Endothelial cell of umbilical vein (primary cell): ENCODE measurements around the gene CCT8. TPM values are rescaled to one million over a fixed set of nuclear protein-coding genes. Genes with fewer than 3 reads are reported as not detected.

ENCODE experiments used
- BruUV-seq: library from RNA; stranded (reverse); fragments of 400-500 nt; replicated peaks from 2 replicates; lab custom pipeline; 2021; lab: Mats Ljungman, UMichigan
- CTCF ChIA-PET: fragments of 300-600, 350-600 bp; sonication (Branson Sonifier 250); formaldehyde crosslinking; loops from one replicate; lab custom pipeline; 2021; ENCODE audit warnings: antibody characterized with exemption, inconsistent platforms; lab: Charles Lee
- POLR2A ChIA-PET: fragments of 300-600, 350-600 bp; sonication (Branson Sonifier 250); formaldehyde crosslinking; loops from one replicate; lab custom pipeline; 2021; ENCODE audit warnings: antibody characterized with exemption, inconsistent platforms; lab: Charles Lee
- DNase-seq: peaks from one replicate; pipeline ENCODE4 v3.0.0-alpha.2; 2011; ENCODE audit warnings: low read depth, low spot score
- FAIRE-seq: peaks from 2 replicates; lab custom pipeline; 2011; peaks lifted over from hg19 to GRCh38; lab: Jason Lieb, UNC
- H2AFZ ChIP-seq: 2 replicates; pipeline ENCODE4 v1.6.0; 2012; ENCODE audit warnings: low read depth, low read length, control low read depth, inconsistent platforms
- H3K27ac ChIP-seq: 2 replicates; pipeline ENCODE4 v1.5.1; 2011; ENCODE audit warnings: low read depth, mild to moderate bottlenecking, control low read depth, low read length, moderate library complexity; ENCODE audit not compliant: insufficient read depth
- H3K27me3 ChIP-seq, 2 experiments: 2 replicates each; pipeline versions ENCODE4 v1.6.0 to v1.6.1; 2011; ENCODE audit warnings: low read length in 2 of 2, mixed read lengths in 1 of 2; ENCODE audit not compliant: control insufficient read depth in 2 of 2, insufficient read depth in 2 of 2
- H3K36me3 ChIP-seq, 2 experiments: 2 replicates in 1 of 2; 3 replicates in 1 of 2; pipeline ENCODE4 v1.5.1; 2011; ENCODE audit warnings: low read length in 2 of 2, mild to moderate bottlenecking in 1 of 2, moderate library complexity in 1 of 2; ENCODE audit not compliant: control insufficient read depth in 2 of 2, insufficient read depth in 2 of 2; ENCODE audit errors: extremely low read depth in 1 of 2
- H3K4me1 ChIP-seq: 3 replicates; pipeline ENCODE4 v1.5.1; 2011; ENCODE audit warnings: mild to moderate bottlenecking, low read length; ENCODE audit not compliant: control insufficient read depth, insufficient read depth; ENCODE audit errors: extremely low read depth
- H3K4me2 ChIP-seq: 2 replicates; pipeline ENCODE4 v1.6.1; 2011; ENCODE audit warnings: low read length, control low read depth, mixed read lengths; ENCODE audit not compliant: insufficient read depth
- H3K4me3 ChIP-seq, 3 experiments: fragments of 200-600 bp in 1 of 3; sonication (generic), shearing (Covaris generic) in 1 of 3; replicated peaks in 1 of 3; 2 replicates each; pipeline ENCODE4 v1.5.1; 2011 to 2016; ENCODE audit warnings: control low read depth in 3 of 3, low read length in 3 of 3, mild to moderate bottlenecking in 2 of 3, inconsistent platforms in 1 of 3, low read depth in 1 of 3, moderate library complexity in 1 of 3; ENCODE audit not compliant: insufficient read depth in 1 of 3
- H3K79me2 ChIP-seq: 2 replicates; pipeline ENCODE4 v1.6.0; 2012; ENCODE audit warnings: low read length, inconsistent platforms; ENCODE audit not compliant: control insufficient read depth, insufficient read depth
- H3K9ac ChIP-seq: replicated peaks from 2 replicates; pipeline ENCODE3; 2011; ENCODE audit warnings: low read length, control low read depth; ENCODE audit not compliant: insufficient read depth; ENCODE audit errors: extremely low read depth
- H3K9me1 ChIP-seq: replicated peaks from 3 replicates; pipeline ENCODE4 v1.6.0; 2011; ENCODE audit warnings: mild to moderate bottlenecking, low read length; ENCODE audit not compliant: control insufficient read depth, insufficient read depth; ENCODE audit errors: extremely low read depth
- H3K9me3 ChIP-seq: replicated peaks from 2 replicates; pipeline ENCODE4 v1.5.1; 2012; ENCODE audit warnings: low read length, inconsistent platforms; ENCODE audit not compliant: control insufficient read depth, insufficient read depth
- H4K20me1 ChIP-seq: replicated peaks from 2 replicates; pipeline ENCODE3; 2011; ENCODE audit warnings: mild to moderate bottlenecking, low read length; ENCODE audit not compliant: control insufficient read depth, insufficient read depth; ENCODE audit errors: extremely low read depth
- EZH2 ChIP-seq: IDR thresholded peaks from 2 replicates; pipeline ENCODE4 v1.6.1; 2012; ENCODE audit warnings: borderline replicate concordance, low read depth, mild to moderate bottlenecking, moderate library complexity, low read length, inconsistent platforms; ENCODE audit not compliant: severe bottlenecking
- POLR2A ChIP-seq: IDR thresholded peaks from 2 replicates; pipeline ENCODE4 v1.6.1; 2012; ENCODE audit warnings: low read depth, mild to moderate bottlenecking, control low read depth, low read length
- POLR2AphosphoS5 ChIP-seq: IDR thresholded peaks from 2 replicates; pipeline ENCODE4 v1.6.1; 2012; ENCODE audit warnings: low read depth, mild to moderate bottlenecking, control low read depth, low read length, moderate library complexity; ENCODE audit not compliant: insufficient read depth
- dilution Hi-C: fragments of 300-500 bp; cut with MboI; formaldehyde crosslinking; loops from one replicate; pipeline ENCODE4 v1.15.0; 2019; ENCODE audit warnings: low sequenced_read_pairs; ENCODE audit not compliant: extremely low pct_ligation_motif_present
- intact Hi-C: fragments of 100-400 bp; cut with micrococcal nuclease; formaldehyde crosslinking; loops from one replicate; pipeline ENCODE4 v1.10.0; 2022
- polyA plus RNA-seq, 4 experiments: library from polyadenylated mRNA; depleted of rRNA in 3 of 4; stranded (reverse) in 3 of 4; unstranded in 1 of 4; fragments of >200 nt; gene quantifications; 2 replicates each; pipeline versions ENCODE4 v1.2.1 to v1.2.3, GENCODE V29; 2011 to 2012; ENCODE audit warnings: missing spikeins in 1 of 4
- total RNA-seq: library from RNA; stranded (reverse); gene quantifications from 2 replicates; pipeline ENCODE4 v1.2.3, GENCODE V29; 2021

Gene CCT8
- total and polyA plus RNA-seq, 2 donors (not counting 3 experiments of a cell fraction or from before 2014, with no cell fraction given), result 102 to 212 TPM

DNA sequence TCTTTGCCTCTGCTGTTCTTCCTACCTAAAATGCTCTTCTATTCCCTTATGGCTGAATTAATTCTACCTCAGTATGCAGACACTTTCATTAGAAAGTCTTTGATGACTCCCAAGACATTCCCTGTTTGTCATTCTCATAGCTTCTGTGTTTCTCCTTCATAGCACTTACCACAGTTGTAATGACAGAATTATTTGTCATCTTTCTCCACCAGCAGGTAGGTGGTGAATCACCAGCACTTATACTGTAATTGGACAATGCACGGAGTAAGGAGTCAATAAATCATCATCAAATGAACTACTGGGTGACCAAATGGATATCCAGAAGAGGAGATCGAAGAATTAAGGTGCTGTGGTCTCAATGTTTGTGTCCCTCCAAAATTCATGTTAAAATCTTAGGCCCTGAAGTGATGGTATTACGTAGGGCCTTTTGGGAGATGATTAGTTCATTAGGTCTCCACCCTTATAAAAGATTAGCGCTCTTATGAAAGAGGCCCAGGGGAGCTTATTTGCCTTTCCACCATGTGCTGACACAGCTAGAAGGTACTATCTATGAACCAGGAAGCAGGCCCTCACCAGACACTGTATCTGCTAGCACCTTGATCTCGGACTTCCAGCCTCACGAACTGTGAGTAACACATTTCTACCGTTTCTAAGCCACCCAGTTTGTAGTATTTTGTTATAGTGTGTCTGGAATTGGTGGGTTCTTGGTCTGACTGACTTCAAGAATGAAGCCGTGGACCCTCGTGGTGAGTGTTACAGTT, 2.4 kb upstream of the CCT8 start:
- peaks cover 7% of the 10 kb centered on the region for H4K20me1 ChIP-seq
- intact Hi-C loops, result no loop called here
- BruUV-seq, result no TSS peak
- H3K4me1 ChIP-seq, result peaks cover 36% of the 10 kb centered on the region
- DNase-seq, result no peak
- H3K9me3 ChIP-seq, result no peaks in the 10 kb centered on the region
- no peaks in the 10 kb centered on the region for H3K36me3 ChIP-seq
- H3K27me3 ChIP-seq, result no peaks in the 10 kb centered on the region
- peak; percentile 31 for FAIRE-seq
- H3K9me1 ChIP-seq, result no peaks in the 10 kb centered on the region
- dilution Hi-C loops, result no loop called here
- H3K79me2 ChIP-seq, result peaks cover 25% of the 10 kb centered on the region
- TF ChIP-seq POLR2A, result no peak
- no peak for TF ChIP-seq POLR2AphosphoS5
- no peak overlapping the region for H3K4me3 ChIP-seq
- no peak overlapping the region for H2AFZ ChIP-seq
- ChIA-PET CTCF (interaction anchor here (1.0 to 1.8 kb wide), 2 partner anchors 99 to 296 kb away, joined by 3 to 6 read pairs; no protein-coding TSS in a partner anchor), POLR2A (no interaction called here)
- no peak overlapping the region for H3K4me2 ChIP-seq
- H3K9ac ChIP-seq, result no peak overlapping the region
- no peak overlapping the region for H3K27ac ChIP-seq

GRCh38 chr21:29074783-29075182, 1.3 kb upstream of the CCT8 start:
- no peaks in the 10 kb centered on the region for H3K36me3 ChIP-seq
- peaks cover 34% of the 10 kb centered on the region for H3K4me1 ChIP-seq
- no peak overlapping the region for H3K27ac ChIP-seq
- intact Hi-C loops (loop anchor here (5.0 kb wide), 2 partner anchors 223 to 437 kb away; partner anchors contain the start of gene BACH1), dilution Hi-C loops (no loop called here)
- H3K9me3 ChIP-seq, result no peaks in the 10 kb centered on the region
- H2AFZ ChIP-seq, result peak overlapping the region; percentile 59
- H3K27me3 ChIP-seq, result no peaks in the 10 kb centered on the region
- FAIRE-seq (no peak), DNase-seq (no peak)
- ChIA-PET CTCF (interaction anchor here (1.8 kb wide), 1 partner anchor 297 kb away, joined by 6 read pairs; no protein-coding TSS in a partner anchor), POLR2A (no interaction called here)
- no peaks in the 10 kb centered on the region for H3K9me1 ChIP-seq
- no peak overlapping the region for H3K4me3 ChIP-seq
- H3K9ac ChIP-seq, result no peak overlapping the region
- H3K4me2 ChIP-seq, result no peak overlapping the region
- H3K79me2 ChIP-seq, result peaks cover 36% of the 10 kb centered on the region
- TF ChIP-seq EZH2 (no peak), POLR2A (no peak)
- peaks cover 18% of the 10 kb centered on the region for H4K20me1 ChIP-seq
- no TSS peak for BruUV-seq
